NB4 (cell line): ENCODE results near the gene DUS2.
A peak's percentile ranks its signal among the peaks of the same experiment; 100 is the strongest.
"Not testable (repeated sequence)": the region's sequence is repeated elsewhere in the genome, so short reads cannot be mapped to it uniquely, and the experiment has no call there.

Experiments
- DNase-seq: peaks from one replicate; pipeline ENCODE4 v3.0.0; 2010; ENCODE audit warnings: low read depth
- H3K4me3 ChIP-seq: one replicate; pipeline ENCODE4 v1.5.1; 2011; ENCODE audit warnings: mild to moderate bottlenecking, low read depth, low read length, moderate library complexity
- MYC ChIP-seq: IDR thresholded peaks from 2 replicates; pipeline ENCODE4 v1.6.1; 2011; ENCODE audit warnings: low read depth, low read length
- POLR2A ChIP-seq: IDR thresholded peaks from 2 replicates; pipeline ENCODE4 v1.6.1; 2011; ENCODE audit warnings: mild to moderate bottlenecking; ENCODE audit not compliant: insufficient read length; ENCODE audit errors: extremely low read depth
- TF ChIP-seq, protein P1 (sequence below): IDR thresholded peaks from 2 replicates; pipeline ENCODE4 v1.6.1; 2011; ENCODE audit warnings: low read depth, low read length
- TF ChIP-seq, protein P2 (sequence below): IDR thresholded peaks from one replicate; pipeline ENCODE4 v1.5.1; 2012; ENCODE audit warnings: low read depth, low read length

DUS2 gene

DNA sequence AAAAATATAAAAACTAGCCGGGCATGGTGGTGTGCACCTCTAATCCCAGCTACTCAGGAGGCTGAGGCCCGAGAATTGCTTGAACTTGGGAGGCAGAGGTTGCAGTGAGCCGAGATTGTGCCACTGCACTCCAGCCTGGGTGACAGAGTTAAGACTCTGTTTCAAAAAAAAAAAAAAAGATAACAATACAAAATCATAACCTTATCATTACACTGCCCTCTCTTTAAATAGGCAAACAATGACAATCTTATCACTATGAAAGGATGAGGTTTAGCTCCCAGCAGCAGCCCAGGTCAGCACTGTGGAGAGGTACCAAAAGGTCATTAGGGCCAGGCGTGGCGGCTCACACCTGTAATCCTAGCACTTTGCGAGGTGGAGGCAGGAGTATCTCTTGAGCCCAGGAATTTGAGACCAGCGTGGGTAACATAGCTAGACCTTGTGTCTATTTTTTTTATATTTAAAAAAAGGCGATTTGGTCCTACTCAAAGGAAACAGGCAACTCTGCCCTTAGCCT lies 3.9 kb upstream of the DUS2 start:
- TF ChIP-seq, protein P1, sequence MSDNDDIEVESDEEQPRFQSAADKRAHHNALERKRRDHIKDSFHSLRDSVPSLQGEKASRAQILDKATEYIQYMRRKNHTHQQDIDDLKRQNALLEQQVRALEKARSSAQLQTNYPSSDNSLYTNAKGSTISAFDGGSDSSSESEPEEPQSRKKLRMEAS: no peak
- TF ChIP-seq MYC (no peak), POLR2A (no peak)
- TF ChIP-seq, protein P2, sequence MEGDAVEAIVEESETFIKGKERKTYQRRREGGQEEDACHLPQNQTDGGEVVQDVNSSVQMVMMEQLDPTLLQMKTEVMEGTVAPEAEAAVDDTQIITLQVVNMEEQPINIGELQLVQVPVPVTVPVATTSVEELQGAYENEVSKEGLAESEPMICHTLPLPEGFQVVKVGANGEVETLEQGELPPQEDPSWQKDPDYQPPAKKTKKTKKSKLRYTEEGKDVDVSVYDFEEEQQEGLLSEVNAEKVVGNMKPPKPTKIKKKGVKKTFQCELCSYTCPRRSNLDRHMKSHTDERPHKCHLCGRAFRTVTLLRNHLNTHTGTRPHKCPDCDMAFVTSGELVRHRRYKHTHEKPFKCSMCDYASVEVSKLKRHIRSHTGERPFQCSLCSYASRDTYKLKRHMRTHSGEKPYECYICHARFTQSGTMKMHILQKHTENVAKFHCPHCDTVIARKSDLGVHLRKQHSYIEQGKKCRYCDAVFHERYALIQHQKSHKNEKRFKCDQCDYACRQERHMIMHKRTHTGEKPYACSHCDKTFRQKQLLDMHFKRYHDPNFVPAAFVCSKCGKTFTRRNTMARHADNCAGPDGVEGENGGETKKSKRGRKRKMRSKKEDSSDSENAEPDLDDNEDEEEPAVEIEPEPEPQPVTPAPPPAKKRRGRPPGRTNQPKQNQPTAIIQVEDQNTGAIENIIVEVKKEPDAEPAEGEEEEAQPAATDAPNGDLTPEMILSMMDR: no peak
- no peak overlapping the region for H3K4me3 ChIP-seq
- no peak for DNase-seq

- DNase-seq: no peak
- peak overlapping the region; percentile 95 for H3K4me3 ChIP-seq
- TF ChIP-seq POLR2A: no peak
- TF ChIP-seq, protein P1: no peak
- TF ChIP-seq, protein P2: no peak
- no peak for TF ChIP-seq MYC
Observed at GRCh38 chr16:68021490-68021889, 1.6 kb upstream of the DUS2 start.

DNA sequence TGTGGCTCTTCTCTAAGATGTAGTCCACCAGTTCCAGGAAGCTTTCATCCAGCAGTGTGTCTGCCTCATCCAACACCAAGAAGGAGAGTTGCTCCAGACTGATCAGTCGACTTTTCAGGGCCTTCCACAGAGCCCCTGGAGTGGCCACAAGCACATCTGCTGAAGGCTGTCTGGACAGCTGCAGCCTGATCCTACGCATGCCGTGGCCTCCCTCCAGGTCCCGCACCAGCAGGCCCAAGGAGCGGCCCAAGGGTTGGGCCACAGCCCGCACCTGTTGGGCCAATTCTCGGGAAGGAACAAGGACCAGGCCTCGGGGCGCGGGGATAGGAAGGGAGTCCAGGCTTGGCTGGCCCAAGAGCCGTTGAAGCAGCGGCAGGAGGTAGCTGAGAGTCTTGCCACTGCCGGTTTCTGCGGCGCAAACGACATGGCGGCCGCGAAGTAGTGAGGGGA lies 781 bp upstream of the DUS2 start:
- no peak for DNase-seq
- TF ChIP-seq POLR2A (no peak), MYC (no peak)
- TF ChIP-seq, protein P1: no peak
- H3K4me3 ChIP-seq: peak overlapping the region; percentile 95

GRCh38 chr16:68028996-68029395 lies 5.9 kb downstream of the DUS2 start:
- TF ChIP-seq POLR2A (no peak), MYC (no peak)
- TF ChIP-seq, protein P2: no peak
- DNase-seq: no peak
- no peak overlapping the region for H3K4me3 ChIP-seq

DNA sequence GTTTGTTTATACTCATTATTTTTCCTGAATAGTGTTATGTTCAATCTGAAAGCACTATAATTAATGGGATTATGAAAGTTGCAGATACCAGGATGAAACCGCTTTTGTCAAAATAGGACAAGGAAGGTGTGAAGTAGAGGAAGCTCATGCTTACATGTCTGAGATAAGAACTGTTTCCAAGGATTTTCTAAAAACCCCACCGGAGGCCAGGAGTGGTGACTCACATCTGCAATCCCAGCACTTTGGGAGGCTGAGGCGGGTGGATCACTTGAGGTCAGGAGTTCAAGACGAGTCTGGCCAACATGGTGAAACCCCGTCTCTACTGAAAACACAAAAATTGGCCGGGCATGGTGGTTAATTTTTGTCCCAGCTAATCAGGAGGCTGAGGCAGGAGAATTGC lies 7.0 kb downstream of the DUS2 start:
- not testable (repeated sequence) for DNase-seq

GRCh38 chr16:68031951-68032350 lies 8.9 kb downstream of the DUS2 start:
- DNase-seq: no peak

More for the DNA sequence above, 7.0 kb downstream of the DUS2 start:
- not testable (repeated sequence) for H3K4me3 ChIP-seq

DNA sequence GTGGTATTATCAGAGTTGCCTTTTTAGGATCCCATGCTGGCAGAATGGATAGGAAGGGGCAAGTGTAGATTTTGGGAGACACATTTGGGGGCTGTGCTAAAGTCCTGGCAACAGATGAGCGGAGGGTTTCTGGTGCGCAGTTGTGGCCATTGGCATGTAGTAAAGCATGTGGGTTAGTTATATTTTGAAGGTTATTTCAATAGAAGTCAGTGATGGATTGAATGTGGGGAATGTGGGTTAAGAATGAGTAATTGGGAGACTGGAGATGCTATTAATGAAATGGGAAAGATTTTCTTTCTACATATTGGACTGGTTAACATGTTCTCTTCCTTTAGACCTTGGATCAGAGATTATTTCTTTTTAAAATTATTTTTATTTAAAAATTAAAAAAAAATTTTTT lies 10.0 kb downstream of the DUS2 start:
- no peak for TF ChIP-seq MYC
- TF ChIP-seq, protein P2: no peak
- TF ChIP-seq, protein P1: no peak
- no peak for TF ChIP-seq POLR2A
- no peak for DNase-seq
- H3K4me3 ChIP-seq: no peak overlapping the region

More at GRCh38 chr16:68031951-68032350, 8.9 kb downstream of the DUS2 start:
- H3K4me3 ChIP-seq: no peak overlapping the region
- no peak for TF ChIP-seq MYC
- TF ChIP-seq, protein P1: no peak
- TF ChIP-seq POLR2A: no peak
- TF ChIP-seq, protein P2: no peak
